NOMO-1 (cell line): ENCODE results near the gene INTS1.

Experiments
- DNase-seq, 2 experiments: peaks; one replicate each; lab custom pipeline; 2025; ENCODE audit not compliant: unreplicated experiment in 2 of 2; lab: John Stamatoyannopoulos, UW

INTS1 gene

DNA sequence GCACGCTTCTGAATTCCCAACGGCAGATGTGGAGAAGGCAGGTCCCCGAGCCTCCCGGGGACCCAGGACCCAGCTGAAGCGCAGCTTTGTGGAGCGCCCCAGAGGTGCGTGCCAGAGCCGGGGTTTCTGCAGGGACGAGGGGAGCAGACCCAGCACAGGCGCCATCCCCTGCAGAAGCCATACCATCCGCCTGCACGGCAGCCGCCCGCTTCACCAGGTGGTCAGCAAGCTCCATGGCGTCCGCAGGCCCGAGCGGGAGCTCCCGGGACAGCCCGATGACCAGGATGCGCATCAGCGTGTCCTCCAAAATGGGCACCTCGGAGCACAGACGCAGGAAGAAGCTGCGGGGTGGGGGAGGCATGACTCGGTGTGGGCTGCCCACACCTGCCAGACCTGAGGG is 10.6 kb downstream of the INTS1 start:
- no peak for DNase-seq

DNA sequence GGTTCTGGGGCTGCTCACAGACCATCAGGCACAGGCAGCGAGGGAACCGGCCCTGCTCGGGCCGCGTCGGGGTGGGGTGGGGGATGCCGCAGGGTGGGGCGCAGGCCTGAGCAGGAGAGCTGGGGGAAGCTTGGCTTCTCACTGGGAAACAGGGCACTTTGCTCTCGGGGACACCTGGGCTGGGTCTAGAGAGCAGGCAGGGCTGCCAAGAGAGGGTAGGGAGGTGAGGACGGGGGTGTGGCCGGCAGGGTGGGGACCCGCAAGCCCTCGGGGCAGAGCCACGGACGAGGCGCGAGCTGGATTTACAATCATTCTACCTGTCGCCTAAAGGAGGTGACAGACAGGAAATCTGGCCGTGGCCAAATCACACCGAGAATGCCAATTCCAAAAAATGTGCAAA is 11.1 kb downstream of the INTS1 start:
- no peak for DNase-seq

DNA sequence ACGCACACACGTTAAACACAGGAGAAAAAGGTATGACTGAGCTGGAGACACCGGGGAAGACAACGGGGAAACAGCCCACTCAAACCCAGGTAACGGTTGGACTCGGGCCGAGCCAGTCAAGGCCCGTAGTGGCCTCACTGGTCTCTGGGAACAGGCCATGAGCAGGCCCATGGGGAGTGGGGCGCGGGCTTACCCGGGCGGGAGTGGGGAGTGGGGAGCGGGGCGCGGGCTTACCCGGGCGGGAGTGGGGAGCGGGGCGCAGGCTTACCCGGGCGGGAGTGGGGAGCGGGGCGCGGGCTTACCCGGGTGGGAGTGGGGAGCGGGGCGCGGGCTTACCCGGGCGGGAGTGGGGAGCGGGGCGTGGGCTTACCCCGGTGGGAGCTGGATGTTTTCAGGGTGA is 11.5 kb downstream of the INTS1 start:
- DNase-seq = no peak

DNA sequence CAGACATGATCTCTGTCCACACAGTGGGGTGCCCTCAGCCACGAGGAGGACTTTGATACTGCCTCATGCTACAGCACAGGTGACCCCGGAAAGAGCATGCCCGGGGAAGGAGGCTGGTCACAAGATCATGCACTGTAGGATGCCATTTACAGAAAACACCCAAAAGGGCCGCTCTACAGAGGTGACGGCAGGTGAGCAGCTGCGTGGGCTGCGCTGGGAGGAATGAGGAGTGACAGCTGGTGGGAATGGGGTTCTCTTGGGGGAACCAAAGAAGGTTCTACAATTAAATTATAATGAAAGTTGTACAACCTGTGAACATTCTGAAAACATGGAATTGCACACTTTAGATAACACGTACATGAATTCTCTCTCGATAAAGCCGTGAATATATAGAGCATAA is 12.0 kb downstream of the INTS1 start:
- DNase-seq = no peak

DNA sequence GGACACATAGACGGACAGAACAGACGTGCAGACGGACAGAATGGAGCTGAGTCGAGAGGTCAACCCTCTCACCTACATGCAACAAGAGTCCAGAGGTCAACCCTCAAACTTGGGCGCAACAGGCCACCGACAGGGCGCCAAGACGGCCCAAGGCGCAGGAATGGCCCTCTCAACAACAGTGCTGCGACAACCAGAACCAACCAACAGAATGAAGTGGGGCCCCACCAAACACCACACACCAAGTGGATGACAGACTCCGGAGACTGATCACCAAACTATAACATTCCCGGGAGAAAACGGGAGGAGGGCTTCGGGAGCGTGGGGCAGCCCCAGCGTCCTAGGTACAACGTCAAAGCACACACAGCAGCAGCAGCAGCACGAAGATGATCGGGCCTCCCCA is 13.4 kb downstream of the INTS1 start:
- no peak for DNase-seq

DNA sequence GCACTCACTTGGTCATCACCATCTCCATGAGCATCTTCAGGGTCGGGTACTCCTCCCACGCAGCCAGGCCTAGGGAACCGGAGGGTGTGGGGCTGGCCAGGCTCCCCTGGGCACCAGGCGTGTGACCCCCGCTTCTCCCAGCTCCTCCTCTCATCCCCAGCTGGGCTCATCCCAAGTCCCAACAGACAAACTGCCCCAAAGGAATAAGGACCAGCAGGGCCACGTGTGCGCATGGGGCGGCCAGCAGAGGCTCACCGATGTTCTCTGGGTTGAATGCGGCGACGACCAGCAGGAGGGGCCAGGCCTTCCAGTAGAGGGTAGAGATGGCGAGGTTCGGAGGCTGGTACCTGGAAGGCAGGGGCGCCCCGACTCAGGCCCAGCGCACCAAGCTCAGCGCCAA is 14.9 kb downstream of the INTS1 start:
- no peak for DNase-seq

DNA sequence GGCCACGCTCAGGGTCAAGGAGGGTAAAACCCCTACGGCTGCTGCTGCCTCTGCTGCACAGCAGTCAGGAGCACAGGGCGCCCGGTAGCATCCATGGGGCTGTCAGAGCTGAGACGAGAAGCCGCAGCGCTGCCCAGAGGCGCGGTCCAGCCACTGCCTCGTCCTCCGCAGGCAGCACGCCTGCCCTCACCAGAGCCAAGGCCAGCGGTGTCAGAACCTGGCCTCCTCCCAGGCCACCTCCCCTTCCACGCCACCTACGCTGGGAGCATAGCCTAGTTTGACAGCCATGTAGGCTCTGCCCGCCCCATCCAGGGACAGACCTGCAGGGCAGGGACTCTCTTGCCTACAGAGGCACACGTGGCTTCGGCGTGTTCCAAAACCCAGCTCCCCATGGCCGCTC is 16.2 kb downstream of the INTS1 start:
- no peak for DNase-seq

DNA sequence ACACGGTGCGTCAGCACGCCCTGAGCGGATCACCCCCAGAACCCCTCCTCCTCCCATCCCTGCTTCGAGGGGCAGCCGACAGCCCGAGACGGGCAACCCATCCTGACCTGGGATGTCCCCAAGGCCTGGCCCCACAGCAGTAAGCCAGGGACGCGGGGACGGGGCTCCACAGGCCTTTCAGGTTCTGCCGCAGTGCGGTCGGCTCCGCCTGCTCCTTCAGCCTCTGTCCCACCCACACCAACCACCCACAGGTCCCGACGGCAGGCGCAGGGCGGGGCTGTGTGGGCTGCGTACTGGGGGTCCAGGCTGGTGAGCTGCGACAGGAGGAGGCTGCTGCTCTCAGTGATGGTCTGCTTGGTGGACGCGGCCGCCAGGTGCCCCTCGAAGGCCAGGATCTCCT is 16.7 kb downstream of the INTS1 start:
- DNase-seq = no peak

DNA sequence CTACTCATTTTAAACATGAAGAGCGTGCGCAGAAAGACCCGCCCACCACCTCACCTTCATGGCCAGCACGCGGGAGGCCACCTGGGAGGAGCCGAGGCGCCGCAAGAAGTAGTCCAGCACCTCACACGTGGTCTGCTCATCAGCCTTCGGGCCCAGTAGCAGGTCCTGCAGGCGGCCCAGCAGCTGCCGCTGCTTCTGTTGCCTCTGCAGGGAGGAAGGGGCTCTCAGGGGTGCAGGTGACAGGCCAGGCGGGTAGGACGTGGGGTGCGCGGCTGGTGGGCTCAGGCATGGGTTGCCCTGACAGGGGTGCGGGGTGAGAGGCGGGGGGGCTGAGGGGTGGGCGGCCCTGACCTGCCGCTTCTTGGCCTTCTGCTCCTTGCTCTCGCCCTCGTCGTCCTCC is 17.6 kb downstream of the INTS1 start:
- no peak for DNase-seq

DNA sequence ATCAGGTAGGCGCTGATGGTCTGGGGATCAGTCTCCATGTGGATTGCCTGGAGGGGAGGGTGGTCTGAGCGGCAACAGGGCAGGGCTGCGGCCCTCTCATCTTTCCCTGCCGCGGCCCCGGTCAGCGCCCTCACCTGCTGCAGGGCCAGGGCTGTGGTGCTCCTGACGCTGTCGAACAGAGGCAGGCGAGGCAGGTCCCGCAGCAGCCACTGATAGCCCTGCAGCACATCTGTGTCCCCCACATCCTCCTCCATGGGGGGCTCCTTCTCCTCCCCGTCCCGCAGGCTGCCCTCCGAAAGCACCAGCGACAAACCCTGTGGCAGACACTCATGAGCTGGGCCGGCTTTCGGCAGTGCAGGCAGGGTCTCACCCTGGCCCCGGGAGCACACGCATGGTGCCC is 19.0 kb downstream of the INTS1 start:
- DNase-seq = no peak

DNA sequence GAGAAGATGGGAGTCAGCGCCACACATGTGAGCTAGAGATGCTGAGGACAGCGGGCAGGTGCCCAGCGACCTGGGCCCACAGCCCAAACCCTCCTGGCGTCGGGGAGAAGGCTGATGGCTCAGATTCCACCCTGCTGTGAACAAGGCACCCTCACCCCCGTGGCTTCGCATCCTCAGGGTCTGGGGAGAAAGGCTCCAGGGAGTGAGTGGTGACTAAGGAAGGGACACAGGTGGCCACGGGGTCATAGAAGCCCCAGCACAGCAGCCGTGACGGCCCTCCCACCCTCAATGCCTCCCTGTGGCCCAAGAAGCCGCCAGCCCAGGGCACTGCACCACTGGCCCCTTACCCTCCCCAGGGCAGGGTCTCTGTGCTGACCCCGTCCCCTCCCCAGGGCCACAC is 19.6 kb downstream of the INTS1 start:
- DNase-seq = no peak

DNA sequence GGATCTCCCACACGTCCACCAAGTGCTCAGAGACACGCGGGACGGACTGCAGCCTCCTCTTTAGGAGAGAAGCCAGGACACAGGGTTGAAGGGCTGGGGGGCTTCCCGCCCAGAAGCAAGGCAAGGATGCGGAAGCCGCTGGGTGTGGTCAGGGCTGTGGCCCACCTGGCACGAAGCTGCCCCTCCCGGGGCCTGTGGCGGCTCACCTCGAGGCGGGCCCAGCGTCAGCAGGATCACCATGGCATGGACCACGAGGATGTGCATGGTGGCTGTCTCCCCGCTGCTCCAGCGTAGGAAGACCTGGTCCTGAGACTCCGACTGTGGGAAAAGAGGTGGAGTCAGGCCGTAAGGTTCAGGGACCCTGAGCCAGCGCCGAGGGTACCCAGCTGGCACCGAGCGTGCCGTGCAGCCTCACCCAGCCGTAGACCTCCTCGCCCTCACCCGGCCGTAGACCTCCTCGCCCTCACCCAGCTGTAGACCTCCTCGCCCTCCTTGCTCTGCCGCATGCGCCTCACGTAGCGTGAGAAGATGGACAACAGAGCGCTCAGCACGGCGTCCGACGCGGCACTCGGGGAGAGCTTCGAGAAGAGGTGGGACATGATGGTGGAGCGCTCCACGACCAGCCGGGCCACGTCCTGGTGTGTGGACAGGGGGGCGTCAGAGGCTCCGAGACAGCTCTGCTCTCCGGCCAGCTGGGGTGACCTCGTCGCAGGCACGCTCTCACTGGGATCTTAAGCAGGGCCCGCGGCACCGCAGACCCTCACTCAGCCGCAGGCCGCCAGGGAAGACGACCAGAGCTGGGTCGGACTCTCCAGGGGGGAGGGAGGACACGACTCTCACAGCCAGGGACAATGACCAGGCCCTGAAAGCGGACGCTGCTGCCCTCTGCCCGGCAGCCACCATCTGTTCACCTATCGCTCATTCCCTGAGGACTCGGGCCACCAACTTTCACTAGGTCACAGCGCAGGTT is 20.4 kb downstream of the INTS1 start:
- DNase-seq = no peak

DNA sequence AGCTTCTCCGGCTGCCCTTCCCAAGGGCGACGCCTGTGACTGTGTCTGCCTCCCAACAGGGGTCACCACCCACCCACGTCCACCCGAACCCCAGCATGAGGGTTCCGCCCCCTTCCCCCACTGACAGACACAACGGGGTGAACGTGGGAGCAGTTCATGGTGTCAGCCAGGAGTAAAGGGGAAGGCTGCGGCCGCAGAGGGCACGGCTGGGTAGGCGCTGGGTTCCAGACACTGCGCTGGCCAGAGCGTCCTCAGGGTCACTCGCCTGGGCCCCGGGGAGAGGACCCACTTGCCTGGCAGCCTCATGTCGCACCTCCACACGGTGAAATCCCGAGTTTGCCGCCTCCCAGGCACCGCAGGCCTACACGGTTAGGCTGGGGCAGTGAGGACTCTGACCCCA is 21.1 kb downstream of the INTS1 start:
- DNase-seq = no peak

DNA sequence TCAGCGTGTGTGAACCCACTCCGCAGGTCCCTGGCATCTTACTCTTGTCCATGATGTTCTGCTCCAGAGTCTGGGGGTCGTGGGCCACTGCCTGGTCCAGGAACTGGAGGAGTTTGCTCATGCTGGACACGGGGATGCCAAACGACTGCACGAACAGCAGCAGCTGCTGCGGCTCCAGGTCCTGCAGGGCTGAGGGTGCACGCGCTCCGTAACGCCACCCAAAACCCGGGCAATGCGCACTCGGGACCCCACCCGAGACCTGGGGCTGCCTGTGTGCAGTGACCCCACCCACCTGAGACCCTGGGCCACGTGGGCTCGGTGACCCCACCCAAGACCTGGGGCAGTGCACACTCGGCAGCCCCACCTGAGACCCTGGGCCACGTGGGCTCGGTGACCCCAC is 22.9 kb downstream of the INTS1 start:
- no peak for DNase-seq

DNA sequence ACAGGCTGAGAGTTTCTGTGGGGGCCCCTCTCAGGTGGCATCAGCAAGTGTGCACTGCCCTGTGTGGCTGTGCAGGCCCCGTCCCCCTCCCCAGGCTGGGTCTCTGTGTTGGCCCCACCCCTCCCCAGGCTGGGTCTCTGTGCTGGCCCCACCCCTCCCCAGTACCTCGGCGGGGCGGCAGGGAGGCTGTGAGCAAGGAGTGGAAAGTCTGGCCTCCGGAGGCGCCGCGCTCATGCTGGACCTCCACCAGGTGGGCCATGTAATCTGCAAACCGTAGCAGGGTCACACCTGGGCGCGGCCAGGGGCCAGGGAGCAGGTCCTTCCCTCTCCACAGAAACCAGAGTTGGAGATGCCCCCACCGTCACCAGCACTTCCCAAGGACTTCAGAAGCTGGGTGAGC is 23.5 kb downstream of the INTS1 start:
- no peak for DNase-seq

DNA sequence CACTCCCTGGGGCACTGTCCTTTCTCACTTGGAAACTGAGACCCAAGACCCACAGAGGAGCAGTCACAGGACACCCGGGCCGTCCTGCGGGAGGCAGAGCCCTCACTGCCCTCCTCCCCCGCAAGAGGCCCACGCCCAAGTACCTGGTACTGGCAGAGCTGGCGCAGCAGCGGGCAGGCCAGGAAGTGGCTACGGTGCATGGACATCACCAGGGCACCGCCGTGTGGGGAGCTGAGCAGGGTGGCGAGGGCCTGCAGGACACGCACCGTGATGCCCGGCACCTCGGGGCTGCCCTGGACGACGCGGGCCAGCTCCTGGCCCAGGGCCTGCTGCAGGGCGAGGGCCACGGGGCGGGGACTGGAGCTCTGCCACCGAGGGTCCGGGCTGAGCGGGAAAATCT is 24.9 kb downstream of the INTS1 start:
- no peak for DNase-seq

DNA sequence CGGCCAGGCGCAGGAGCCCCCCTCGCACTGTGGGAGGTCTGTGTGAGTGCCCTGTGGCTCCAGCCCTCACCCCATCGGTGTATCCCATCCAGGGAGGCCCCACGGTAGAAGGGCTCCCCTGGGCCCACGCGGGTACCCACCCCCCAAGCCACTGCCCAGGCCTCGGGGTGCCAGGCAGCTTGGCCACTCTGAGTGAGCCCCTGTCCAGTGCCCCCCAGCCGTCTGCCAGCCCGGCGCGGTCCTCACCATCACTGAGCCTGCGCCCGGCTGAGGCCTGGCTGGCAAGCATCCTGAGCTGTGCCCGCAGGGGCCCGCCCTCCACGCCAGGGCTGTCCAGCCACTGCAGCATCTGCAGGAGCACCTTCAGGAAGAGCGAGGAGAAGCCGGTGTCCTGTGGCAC is 25.7 kb downstream of the INTS1 start:
- DNase-seq = no peak

DNA sequence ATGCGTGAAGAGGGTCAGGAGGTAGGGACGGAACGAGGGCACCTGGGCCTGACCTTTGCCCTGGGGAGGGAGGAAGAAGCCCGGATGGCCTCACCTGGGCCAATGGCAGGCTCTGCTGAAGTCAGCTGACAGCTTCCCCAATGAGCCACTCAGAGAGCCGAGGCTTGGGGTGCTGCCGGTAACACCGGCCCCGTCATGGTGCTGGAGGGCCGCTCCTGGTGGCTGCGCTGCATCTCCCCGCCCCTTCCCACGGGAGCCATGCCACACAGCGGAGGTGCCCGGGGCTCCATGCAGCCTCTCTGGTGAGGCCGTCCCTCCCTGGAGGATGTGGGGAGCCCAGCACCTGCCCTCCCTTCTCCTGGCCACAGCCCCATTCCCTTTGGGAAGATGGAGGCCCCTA is 27.3 kb downstream of the INTS1 start:
- no peak for DNase-seq

DNA sequence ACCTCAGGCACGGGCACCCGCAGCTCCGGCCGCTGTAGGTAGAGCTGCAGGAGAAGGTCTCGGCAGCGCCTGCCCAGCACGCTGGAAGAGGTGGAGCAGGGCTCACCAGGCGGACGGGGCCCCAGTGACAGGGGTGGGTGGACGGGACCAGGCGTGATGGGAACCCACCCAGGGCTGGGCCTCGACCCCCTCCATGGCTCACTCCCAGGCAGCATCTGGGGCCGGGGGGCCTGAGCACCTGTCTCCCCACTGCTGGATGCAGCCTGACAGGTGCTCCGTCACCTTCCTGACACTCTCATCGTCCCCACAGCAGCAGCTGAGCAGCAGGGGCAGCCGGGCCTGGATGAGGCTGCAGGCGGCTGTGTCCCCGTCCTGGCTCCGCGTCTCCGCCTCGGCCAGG is 28.2 kb downstream of the INTS1 start:
- no peak for DNase-seq

DNA sequence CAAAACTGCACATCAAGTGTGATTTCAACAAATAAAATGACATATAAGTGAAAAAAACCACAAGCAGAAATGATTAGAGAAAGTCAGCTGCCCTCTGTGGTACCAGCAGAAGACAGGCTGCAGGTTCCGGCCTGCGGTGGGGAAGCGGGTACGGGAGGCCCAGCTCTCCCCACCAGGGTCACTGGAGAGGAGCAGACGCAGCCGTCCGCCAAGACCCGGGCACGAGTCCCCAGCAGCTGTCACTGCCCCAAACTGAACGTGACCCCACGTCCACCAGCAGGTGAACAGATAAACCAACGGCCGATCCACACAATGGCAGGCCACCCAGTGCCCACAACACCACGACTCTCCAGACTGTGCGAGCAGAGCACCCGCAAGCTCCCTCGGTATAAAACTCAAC is 28.8 kb downstream of the INTS1 start:
- DNase-seq = no peak

DNA sequence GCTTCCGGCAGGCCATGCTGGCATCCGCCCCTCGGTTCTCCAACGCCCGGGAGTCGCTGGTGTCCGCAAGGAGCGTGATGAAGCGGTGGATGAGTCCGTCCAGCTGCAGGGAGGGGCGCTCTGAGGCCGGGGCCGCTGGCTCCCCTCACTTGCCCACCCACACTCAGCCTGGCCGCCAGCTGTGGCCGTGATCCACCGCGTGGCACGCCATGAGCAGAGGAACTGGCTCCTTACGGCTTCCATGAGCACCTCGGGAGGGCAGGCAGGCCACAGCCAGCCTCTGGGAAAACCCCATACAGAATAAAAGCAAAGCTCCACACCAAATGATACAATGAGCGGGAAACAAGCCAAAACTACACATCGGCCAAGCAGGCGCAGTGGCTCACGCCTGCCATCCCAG is 29.5 kb downstream of the INTS1 start:
- DNase-seq = no peak

DNA sequence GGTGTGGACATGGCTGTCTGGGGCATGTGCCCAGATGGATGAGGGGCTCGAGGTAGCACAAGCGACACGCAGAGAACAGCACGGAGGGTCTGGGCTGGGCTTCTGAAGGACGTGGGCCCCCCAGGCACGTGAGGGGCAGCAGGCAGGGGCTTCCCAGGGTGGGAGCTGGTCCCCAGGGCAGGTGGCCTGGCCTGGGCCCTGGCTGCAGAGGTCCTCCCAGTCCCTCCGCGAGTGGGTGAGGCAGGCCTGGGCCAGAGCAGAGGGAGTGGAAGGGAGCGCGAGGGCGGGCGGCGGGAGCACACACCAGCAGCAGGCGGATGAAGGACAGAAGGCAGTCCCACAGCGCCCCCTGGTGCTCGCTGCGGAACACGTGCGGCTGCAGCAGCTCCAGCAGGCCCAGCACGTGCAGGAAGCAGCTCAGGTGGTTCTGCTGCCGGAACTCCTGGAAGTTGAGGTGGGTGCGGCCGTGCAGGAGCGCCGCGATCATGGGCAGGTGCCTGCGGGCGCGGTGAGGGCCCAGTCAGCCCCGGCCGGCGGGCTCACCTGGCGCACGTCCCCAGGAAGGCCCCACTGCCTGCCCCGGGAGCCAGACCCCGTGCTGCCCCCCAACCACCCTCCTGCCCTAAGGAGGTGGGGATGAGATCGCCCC is 30.2 kb downstream of the INTS1 start:
- peak; percentile 47 to 71 for DNase-seq
